GM23338 (cell line): Measurements from ENCODE around the gene CCDC170. TPM values are rescaled to one million over a fixed set of nuclear protein-coding genes. Genes with fewer than 3 reads are reported as not detected.
A peak's percentile ranks its signal among the peaks of the same experiment; 100 is the strongest.

Source experiments
- ATAC-seq: fragments of 200-7000 bp; cut with Tn5 transposase; 3 replicates; pipeline ENCODE4 v1.9.1; 2020
- DNase-seq: peaks from one replicate; pipeline ENCODE4 v3.0.0-alpha.2; 2015; ENCODE audit warnings: low spot score
- H2AFZ ChIP-seq: fragments of 200-600 bp; sonication (generic); 2 replicates; pipeline ENCODE4 v1.8.0; 2016; ENCODE audit warnings: antibody characterized with exemption, mild to moderate bottlenecking, moderate library complexity
- H3F3A ChIP-seq: fragments of 200-600 bp; sonication (generic); replicated peaks from 2 replicates; pipeline ENCODE4 v1.8.0; 2017; ENCODE audit warnings: antibody characterized with exemption, mixed run types, low read depth
- H3K27ac ChIP-seq: fragments of 200-600 bp; sonication (generic); 2 replicates; pipeline ENCODE4 v1.6.1; 2016; ENCODE audit warnings: low read depth
- H3K27me3 ChIP-seq: fragments of 200-600 bp; sonication (generic); 2 replicates; pipeline ENCODE4 v1.8.0; 2016; ENCODE audit warnings: mild to moderate bottlenecking, mixed run types, moderate library complexity; ENCODE audit not compliant: insufficient read depth
- H3K36me3 ChIP-seq: fragments of 200-600 bp; sonication (generic); 2 replicates; pipeline ENCODE4 v1.8.0; 2016; ENCODE audit warnings: mild to moderate bottlenecking; ENCODE audit not compliant: insufficient read depth
- H3K4me1 ChIP-seq: fragments of 200-600 bp; sonication (generic); 2 replicates; pipeline ENCODE4 v1.8.0; 2016; ENCODE audit warnings: mild to moderate bottlenecking, moderate library complexity; ENCODE audit not compliant: insufficient read depth
- H3K4me2 ChIP-seq: fragments of 200-600 bp; sonication (generic); 2 replicates; pipeline ENCODE4 v1.7.1; 2017; ENCODE audit warnings: mixed run types
- H3K4me3 ChIP-seq: fragments of 200-600 bp; sonication (generic); 2 replicates; pipeline ENCODE4 v1.6.1; 2016; ENCODE audit warnings: mixed run types
- H3K79me2 ChIP-seq: fragments of 200-600 bp; sonication (generic); replicated peaks from 2 replicates; pipeline ENCODE4 v1.8.0; 2017; ENCODE audit warnings: mild to moderate bottlenecking; ENCODE audit not compliant: insufficient read depth
- H3K9me2 ChIP-seq: fragments of 200-600 bp; sonication (generic); 2 replicates; pipeline ENCODE4 v1.8.0; 2017; ENCODE audit not compliant: insufficient read depth
- H4K20me1 ChIP-seq: fragments of 200-600 bp; sonication (generic); replicated peaks from 2 replicates; pipeline ENCODE4 v1.8.0; 2017; ENCODE audit warnings: mild to moderate bottlenecking; ENCODE audit not compliant: insufficient read depth
- H3K27ac Mint-ChIP-seq: 2 replicates; pipeline ENCODE4 v1.8.0; 2020; ENCODE audit warnings: inconsistent platforms, mild to moderate bottlenecking, moderate library complexity, mixed read lengths
- H3K27me3 Mint-ChIP-seq: 3 replicates; pipeline ENCODE4 v1.8.0; 2022; ENCODE audit warnings: low read depth, mild to moderate bottlenecking, moderate library complexity, mixed read lengths, inconsistent platforms; ENCODE audit not compliant: insufficient read depth, poor library complexity
- H3K36me3 Mint-ChIP-seq: 3 replicates; pipeline ENCODE4 v1.8.0; 2021; ENCODE audit warnings: low read depth, mild to moderate bottlenecking, inconsistent platforms, moderate library complexity, mixed read lengths
- H3K4me1 Mint-ChIP-seq: 3 replicates; pipeline ENCODE4 v1.8.0; 2020; ENCODE audit warnings: mild to moderate bottlenecking, inconsistent platforms, mixed read lengths
- H3K4me3 Mint-ChIP-seq: 3 replicates; pipeline ENCODE4 v1.8.0; 2021; ENCODE audit warnings: moderate library complexity, mild to moderate bottlenecking, inconsistent platforms, mixed read lengths
- H3K9me3 Mint-ChIP-seq: 3 replicates; pipeline ENCODE4 v1.8.0; 2020; ENCODE audit warnings: moderate library complexity, mild to moderate bottlenecking, inconsistent platforms, mixed read lengths
- CREB1 ChIP-seq: fragments of 250-450 bp; sonication (Bioruptor Pico); IDR thresholded peaks from 2 replicates; pipeline ENCODE4 v1.5.0; 2020; ENCODE audit warnings: low read depth, mild to moderate bottlenecking, moderate library complexity
- CTCF ChIP-seq, 2 experiments: fragments of 200-600 bp in 1 of 2; sonication (generic) in 1 of 2; conservative IDR thresholded peaks; 2 replicates each; pipeline versions ENCODE4 v1.5.1 to v1.6.1; 2016 to 2017; ENCODE audit warnings: antibody characterized with exemption in 2 of 2, low read depth in 2 of 2, mild to moderate bottlenecking in 2 of 2, moderate library complexity in 1 of 2
- EZH2 ChIP-seq: fragments of 200-600 bp; sonication (generic); IDR thresholded peaks from one replicate; pipeline ENCODE4 v1.8.0; 2017; ENCODE audit warnings: antibody characterized with exemption, mild to moderate bottlenecking, low read depth; ENCODE audit not compliant: unreplicated experiment
- EZH2phosphoT487 ChIP-seq: fragments of 200-600 bp; sonication (generic); IDR thresholded peaks from one replicate; pipeline ENCODE4 v1.8.1; 2018; ENCODE audit warnings: antibody characterized with exemption; ENCODE audit not compliant: unreplicated experiment
- NANOG ChIP-seq: IDR thresholded peaks from 2 replicates; pipeline ENCODE4 v1.6.1; 2016; ENCODE audit warnings: antibody characterized with exemption, borderline replicate concordance
- POLR2AphosphoS5 ChIP-seq: IDR thresholded peaks from 2 replicates; pipeline ENCODE4 v1.6.1; 2016; ENCODE audit warnings: antibody characterized with exemption, low read depth
- STAT1 ChIP-seq: IDR thresholded peaks from one replicate; pipeline ENCODE4 v1.6.1; 2016; ENCODE audit warnings: antibody characterized with exemption; ENCODE audit not compliant: unreplicated experiment
- ZNF114 ChIP-seq: fragments of 250-450 bp; sonication (Bioruptor Pico); IDR thresholded peaks from 2 replicates; pipeline ENCODE4 v1.5.0; 2020; ENCODE audit warnings: mild to moderate bottlenecking, moderate library complexity
- ZNF331 ChIP-seq: fragments of 250-450 bp; sonication (Bioruptor Pico); IDR thresholded peaks from 2 replicates; pipeline ENCODE4 v1.5.0; 2020; ENCODE audit warnings: low read depth, mild to moderate bottlenecking, moderate library complexity
- ZNF462 ChIP-seq: fragments of 250-450 bp; sonication (Bioruptor Pico); IDR thresholded peaks from 2 replicates; pipeline ENCODE4 v1.5.0; 2020; ENCODE audit warnings: mild to moderate bottlenecking, moderate library complexity
- polyA plus RNA-seq: library from polyadenylated mRNA; unstranded; fragments of >200 nt; fragmentation: Nextera tagmentation; extraction: Ambion mirVana; gene quantifications from 2 replicates; pipeline ENCODE4 v1.2.1, GENCODE V29; 2016
- total RNA-seq: library from RNA; depleted of rRNA; stranded (reverse); fragments of >200 nt; shearing (Covaris generic); gene quantifications from 2 replicates; pipeline ENCODE4 v1.2.3, GENCODE V29; 2014
- TF ChIP-seq, protein P1 (sequence below): IDR thresholded peaks from 2 replicates; pipeline ENCODE4 v1.6.1; 2016; ENCODE audit warnings: antibody characterized with exemption

Gene CCDC170
- total and polyA plus RNA-seq, 2 experiments from 2014 or later = 0.18 TPM; not detected in 1

- Mint-ChIP-seq H3K4me3 (no peak overlapping the region), H3K9me3 (peaks cover 5% of the 10 kb centered on the region; the same call in 2 of the 3 replicates), H3K27ac (no peak overlapping the region), H3K36me3 (peaks cover 32% of the 10 kb centered on the region), H3K4me1 (peaks cover 5% of the 10 kb centered on the region), H3K27me3 (peaks cover 10% of the 10 kb centered on the region)
- DNase-seq = no peak
- Histone ChIP-seq H3F3A (no peaks in the 10 kb centered on the region), H3K27ac (peak overlapping the region; percentile 26; the same call in 1 of the 2 replicates), H3K4me1 (no peaks in the 10 kb centered on the region), H3K79me2 (peaks cover 83% of the 10 kb centered on the region), H3K36me3 (peaks cover 7% of the 10 kb centered on the region; the same call in 1 of the 2 replicates), H2AFZ (no peak overlapping the region), H3K27me3 (no peaks in the 10 kb centered on the region), H4K20me1 (peaks cover 18% of the 10 kb centered on the region; the same call in 1 of the 2 replicates), H3K9me2 (no peaks in the 10 kb centered on the region), H3K4me3 (no peak overlapping the region), H3K4me2 (no peak overlapping the region)
- no peak for TF ChIP-seq POLR2AphosphoS5
- no peak for TF ChIP-seq STAT1
- no peak for TF ChIP-seq EZH2phosphoT487
- TF ChIP-seq EZH2 = no peak
- TF ChIP-seq CREB1 (CRISPR knock-in tag) = no peak
- TF ChIP-seq NANOG = no peak
- TF ChIP-seq, protein P1, sequence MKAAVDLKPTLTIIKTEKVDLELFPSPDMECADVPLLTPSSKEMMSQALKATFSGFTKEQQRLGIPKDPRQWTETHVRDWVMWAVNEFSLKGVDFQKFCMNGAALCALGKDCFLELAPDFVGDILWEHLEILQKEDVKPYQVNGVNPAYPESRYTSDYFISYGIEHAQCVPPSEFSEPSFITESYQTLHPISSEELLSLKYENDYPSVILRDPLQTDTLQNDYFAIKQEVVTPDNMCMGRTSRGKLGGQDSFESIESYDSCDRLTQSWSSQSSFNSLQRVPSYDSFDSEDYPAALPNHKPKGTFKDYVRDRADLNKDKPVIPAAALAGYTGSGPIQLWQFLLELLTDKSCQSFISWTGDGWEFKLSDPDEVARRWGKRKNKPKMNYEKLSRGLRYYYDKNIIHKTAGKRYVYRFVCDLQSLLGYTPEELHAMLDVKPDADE = no peak
- no peak for TF ChIP-seq CTCF (conservative IDR thresholded peaks at IDR 0.05; ENCODE audit: low read depth in 2 of 2)
- no peak for TF ChIP-seq ZNF114 (CRISPR knock-in tag)
- TF ChIP-seq ZNF462 (CRISPR knock-in tag) = no peak
- no peak for TF ChIP-seq ZNF331
- ATAC-seq = no peak
These were observed 46.6 kb upstream of the CCDC170 start for GRCh38 chr6:151447237-151447636.
